Duodenal mucosa (tissue), 2 donors: ENCODE measurements around the gene DDHD1.
"Not testable (repeated sequence)": the region's sequence is repeated elsewhere in the genome, so short reads cannot be mapped to it uniquely, and the experiment has no call there.

Experiments
- H3K27ac ChIP-seq: one replicate; pipeline ENCODE4 v1.7.0; 2013; ENCODE audit warnings: low read depth, low read length
- H3K27me3 ChIP-seq, 2 donors: one replicate each; pipeline ENCODE4 v1.7.0; 2013; ENCODE audit warnings: low read length in 2 of 2, control low read depth in 1 of 2; ENCODE audit not compliant: insufficient read depth in 2 of 2, control insufficient read depth in 1 of 2
- H3K36me3 ChIP-seq, 2 donors: one replicate each; pipeline ENCODE4 v1.7.0; 2013; ENCODE audit warnings: low read length in 2 of 2, control low read depth in 1 of 2; ENCODE audit not compliant: insufficient read depth in 2 of 2, control insufficient read depth in 1 of 2
- H3K4me1 ChIP-seq, 2 donors: one replicate each; pipeline ENCODE4 v1.7.0; 2013; ENCODE audit warnings: low read length in 2 of 2, control low read depth in 1 of 2; ENCODE audit not compliant: insufficient read depth in 2 of 2, control insufficient read depth in 1 of 2
- H3K4me3 ChIP-seq, 2 donors: one replicate each; pipeline ENCODE4 v1.7.0; 2013; ENCODE audit warnings: low read length in 2 of 2, low read depth in 1 of 2
- H3K9ac ChIP-seq, 2 donors: one replicate each; pipeline ENCODE4 v1.7.0; 2013; ENCODE audit warnings: low read length in 2 of 2, low read depth in 1 of 2
- H3K9me3 ChIP-seq, 2 donors: one replicate each; pipeline ENCODE4 v1.7.0; 2013; ENCODE audit warnings: low read length in 2 of 2, control low read depth in 1 of 2; ENCODE audit not compliant: control insufficient read depth in 1 of 2

DDHD1 gene

GRCh38 chr14:53152887-53153701, at the start of gene DDHD1:
DDHD1 (minus strand) TSS chr14:53153323; CDS start chr14:53153098, 225 bp downstream.
- H3K4me1 ChIP-seq, result peaks cover 18 to 28% of the 10 kb centered on the region in 2 donors
- peak within 1 kb of the TSS; percentile 69 to 83 for H3K9ac ChIP-seq
- H3K4me3 ChIP-seq, result peak within 1 kb of the TSS; percentile 91 to 92
- H3K9me3 ChIP-seq, result no peaks in the 10 kb centered on the region
- H3K36me3 ChIP-seq, result no peaks in the 10 kb centered on the region
- H3K27ac ChIP-seq, result peak within 1 kb of the TSS; percentile 72
- no peaks in the 10 kb centered on the region for H3K27me3 ChIP-seq

GRCh38 chr14:53195949-53196348, 42.8 kb upstream of the DDHD1 start:
- Histone ChIP-seq H3K4me1 (no peaks in the 10 kb centered on the region), H3K9me3 (no peaks in the 10 kb centered on the region), H3K27me3 (no peaks in the 10 kb centered on the region), H3K36me3 (no peaks in the 10 kb centered on the region), H3K9ac (no peak overlapping the region), H3K4me3 (no peak overlapping the region), H3K27ac (no peak overlapping the region)

- Histone ChIP-seq H3K27ac (no peak overlapping the region), H3K9me3 (no peaks in the 10 kb centered on the region), H3K27me3 (no peaks in the 10 kb centered on the region), H3K36me3 (no peaks in the 10 kb centered on the region), H3K4me1 (no peaks in the 10 kb centered on the region), H3K9ac (no peak overlapping the region), H3K4me3 (no peak overlapping the region)
These were observed 40.1 kb upstream of the DDHD1 start for GRCh38 chr14:53193193-53193592.

GRCh38 chr14:53192052-53192760, 39.1 kb upstream of the DDHD1 start:
- no peak overlapping the region for H3K4me3 ChIP-seq
- H3K27ac ChIP-seq, result no peak overlapping the region
- H3K27me3 ChIP-seq, result no peaks in the 10 kb centered on the region
- no peaks in the 10 kb centered on the region for H3K9me3 ChIP-seq
- H3K4me1 ChIP-seq, result no peaks in the 10 kb centered on the region
- H3K36me3 ChIP-seq, result no peaks in the 10 kb centered on the region
- no peak overlapping the region for H3K9ac ChIP-seq

GRCh38 chr14:53190938-53191337, 37.8 kb upstream of the DDHD1 start:
- no peaks in the 10 kb centered on the region for H3K4me1 ChIP-seq
- no peak overlapping the region for H3K4me3 ChIP-seq
- no peak overlapping the region for H3K27ac ChIP-seq
- no peaks in the 10 kb centered on the region for H3K27me3 ChIP-seq
- H3K9ac ChIP-seq, result no peak overlapping the region
- H3K9me3 ChIP-seq, result no peaks in the 10 kb centered on the region
- H3K36me3 ChIP-seq, result no peaks in the 10 kb centered on the region

GRCh38 chr14:53187921-53188463, 34.9 kb upstream of the DDHD1 start:
- Histone ChIP-seq H3K4me3 (no peak overlapping the region), H3K36me3 (no peaks in the 10 kb centered on the region), H3K27me3 (no peaks in the 10 kb centered on the region), H3K9ac (no peak overlapping the region), H3K9me3 (no peaks in the 10 kb centered on the region), H3K27ac (no peak overlapping the region), H3K4me1 (no peaks in the 10 kb centered on the region)

- H3K4me1 ChIP-seq, result no peaks in the 10 kb centered on the region
- H3K4me3 ChIP-seq, result no peak overlapping the region
- no peak overlapping the region for H3K27ac ChIP-seq
- H3K9me3 ChIP-seq, result no peaks in the 10 kb centered on the region
- no peaks in the 10 kb centered on the region for H3K36me3 ChIP-seq
- no peak overlapping the region for H3K9ac ChIP-seq
- H3K27me3 ChIP-seq, result no peaks in the 10 kb centered on the region
These were observed 33.4 kb upstream of the DDHD1 start for GRCh38 chr14:53186532-53186931.

- H3K36me3 ChIP-seq, result no peaks in the 10 kb centered on the region
- no peaks in the 10 kb centered on the region for H3K27me3 ChIP-seq
- H3K27ac ChIP-seq, result no peak overlapping the region
- no peaks in the 10 kb centered on the region for H3K4me1 ChIP-seq
- no peak overlapping the region for H3K4me3 ChIP-seq
- no peaks in the 10 kb centered on the region for H3K9me3 ChIP-seq
- H3K9ac ChIP-seq, result no peak overlapping the region
These were observed 30.5 kb upstream of the DDHD1 start for GRCh38 chr14:53183611-53184010.

- no peak overlapping the region for H3K9ac ChIP-seq
These were observed 29.9 kb upstream of the DDHD1 start for GRCh38 chr14:53183056-53183455.

GRCh38 chr14:53181463-53182081, 28.4 kb upstream of the DDHD1 start:
- H3K27me3 ChIP-seq, H3K9ac ChIP-seq, H3K36me3 ChIP-seq, H3K4me1 ChIP-seq, H3K9me3 ChIP-seq, H3K4me3 ChIP-seq, H3K27ac ChIP-seq: not testable (repeated sequence)

More at GRCh38 chr14:53183056-53183455, 29.9 kb upstream of the DDHD1 start:
- Histone ChIP-seq H3K9me3 (no peaks in the 10 kb centered on the region), H3K36me3 (no peaks in the 10 kb centered on the region), H3K4me3 (no peak overlapping the region), H3K4me1 (no peaks in the 10 kb centered on the region), H3K27me3 (no peaks in the 10 kb centered on the region), H3K27ac (no peak overlapping the region)
